Ishikawa (cell line): ENCODE results near the gene PDCD6IP.

Experiments
- EP300 ChIP-seq: IDR thresholded peaks from 2 replicates; pipeline ENCODE4 v1.6.1; 2012; ENCODE audit warnings: borderline replicate concordance
- NFIC ChIP-seq: IDR thresholded peaks from 2 replicates; pipeline ENCODE4 v1.6.1; 2012
- REST ChIP-seq: IDR thresholded peaks from 2 replicates; pipeline ENCODE4 v1.6.1; 2012; ENCODE audit warnings: low read depth, mild to moderate bottlenecking
- TAF1 ChIP-seq: IDR thresholded peaks from 2 replicates; pipeline ENCODE4 v1.6.1; 2012; ENCODE audit warnings: low read depth, mild to moderate bottlenecking
- TEAD4 ChIP-seq: IDR thresholded peaks from 2 replicates; pipeline ENCODE4 v1.6.1; 2012

GRCh38 chr3:33900809-33901505, 102.5 kb downstream of the PDCD6IP start:
- TF ChIP-seq TEAD4 = no peak
- TF ChIP-seq NFIC = no peak
- TF ChIP-seq EP300 = no peak
- no peak for TF ChIP-seq REST
- TF ChIP-seq TAF1 = no peak
